Activated CD4-positive, alpha-beta T cell treated with anti-CD3 and anti-CD28 coated beads for 1 hour (primary cell): Measurements from ENCODE around the gene RAB33B.
"Not testable (repeated sequence)": the region's sequence is repeated elsewhere in the genome, so short reads cannot be mapped to it uniquely, and the experiment has no call there.

Experiments used
- DNase-seq: peaks from one replicate; pipeline ENCODE4 v3.0.0-alpha.2; 2020

RAB33B gene

GRCh38 chr4:139465922-139466321 lies 12.0 kb downstream of the RAB33B start:
- DNase-seq, result no peak

- not testable (repeated sequence) for DNase-seq
These were observed 14.8 kb downstream of the RAB33B start for GRCh38 chr4:139468756-139469155.

DNA sequence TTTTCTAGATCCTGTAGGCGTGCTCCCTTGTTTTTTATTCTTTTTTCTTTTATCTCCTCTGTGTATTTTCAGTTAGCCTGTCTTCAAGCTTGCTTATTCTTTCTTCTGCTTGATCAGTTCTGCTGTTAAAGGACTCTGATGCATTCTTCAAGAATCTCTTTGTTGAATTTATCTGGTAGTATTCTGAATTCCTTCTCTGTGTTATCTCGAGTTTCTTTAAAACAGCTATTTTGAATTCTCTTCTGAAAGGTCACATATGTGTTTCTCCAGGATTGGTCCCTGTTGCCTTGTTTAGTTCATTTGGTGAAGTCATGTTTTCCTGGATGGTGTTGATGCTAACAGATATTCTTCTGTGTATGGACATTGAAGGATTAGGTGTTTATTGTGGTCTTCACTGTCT lies 15.3 kb downstream of the RAB33B start:
- DNase-seq, result no peak

DNA sequence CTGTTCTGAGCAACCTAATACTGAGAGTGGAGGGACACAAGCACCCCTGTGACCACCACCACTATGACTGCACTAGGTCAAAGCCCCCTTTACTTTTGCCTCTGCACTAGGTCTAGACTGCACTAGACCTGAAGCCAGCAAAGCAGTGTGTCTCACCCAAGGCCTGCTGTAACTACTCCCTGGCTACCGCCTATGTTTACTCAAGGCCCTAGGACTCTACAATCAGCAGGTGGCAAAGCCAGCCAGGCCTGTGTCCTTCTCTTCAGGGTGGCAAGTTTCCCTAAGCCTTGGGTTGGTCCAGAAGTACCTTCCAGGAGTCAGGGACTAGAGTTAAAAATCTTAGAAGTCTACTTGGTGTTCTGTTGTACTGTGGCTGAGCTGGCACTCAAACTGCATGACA lies 15.9 kb downstream of the RAB33B start:
- DNase-seq, result no peak

- no peak for DNase-seq
These were observed 16.4 kb downstream of the RAB33B start for GRCh38 chr4:139470295-139470694.

GRCh38 chr4:139470997-139471665 lies 17.2 kb downstream of the RAB33B start:
- DNase-seq, result no peak

- DNase-seq, result no peak
These were observed 18.9 kb downstream of the RAB33B start for GRCh38 chr4:139472852-139473251.

- DNase-seq, result no peak
These were observed 22.4 kb downstream of the RAB33B start for GRCh38 chr4:139476363-139476762.

DNA sequence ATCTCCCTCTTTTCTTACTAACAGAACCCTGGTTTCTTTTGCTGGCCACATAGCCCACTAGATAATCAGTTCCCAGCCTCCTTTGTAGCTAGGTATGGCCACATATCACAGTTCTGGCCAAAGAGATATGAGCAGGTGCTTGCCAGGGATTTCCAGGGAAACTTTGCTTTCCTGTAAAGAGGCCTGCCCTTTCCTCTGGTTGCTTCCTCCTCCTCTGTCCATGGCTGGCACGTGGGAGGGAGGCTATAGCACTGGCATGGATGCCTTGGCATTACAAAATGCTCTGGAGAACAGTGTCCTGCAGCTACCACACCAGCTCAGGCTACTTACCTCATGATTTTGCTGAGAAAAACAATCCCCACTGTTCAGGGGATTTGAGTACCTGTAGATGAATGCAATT lies 27.5 kb downstream of the RAB33B start:
- no peak for DNase-seq

DNA sequence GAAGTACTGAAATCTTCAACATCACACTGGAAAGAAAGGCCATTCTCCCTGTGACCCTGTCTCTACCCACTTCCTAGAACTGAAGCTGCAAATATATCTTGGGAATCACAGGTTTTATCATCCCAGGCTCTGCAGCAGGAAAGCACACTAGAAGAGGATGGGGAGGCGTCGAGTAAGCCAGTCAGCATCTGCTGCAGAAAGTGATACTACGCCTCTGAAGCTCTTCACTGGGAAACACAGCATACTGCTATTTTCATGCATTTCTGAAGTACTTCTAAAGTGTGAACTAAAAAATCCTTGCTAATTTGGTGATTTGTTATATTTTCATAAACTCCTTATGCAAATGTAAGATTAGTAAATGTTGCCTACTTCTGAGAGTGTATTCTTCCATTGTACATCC lies 29.1 kb downstream of the RAB33B start:
- DNase-seq, result no peak

GRCh38 chr4:139484783-139485311 lies 30.9 kb downstream of the RAB33B start:
- DNase-seq, result no peak

- DNase-seq, result no peak
These were observed 34.5 kb downstream of the RAB33B start for GRCh38 chr4:139488442-139488841.

- DNase-seq, result no peak
These were observed 35.7 kb downstream of the RAB33B start for GRCh38 chr4:139489638-139490037.

DNA sequence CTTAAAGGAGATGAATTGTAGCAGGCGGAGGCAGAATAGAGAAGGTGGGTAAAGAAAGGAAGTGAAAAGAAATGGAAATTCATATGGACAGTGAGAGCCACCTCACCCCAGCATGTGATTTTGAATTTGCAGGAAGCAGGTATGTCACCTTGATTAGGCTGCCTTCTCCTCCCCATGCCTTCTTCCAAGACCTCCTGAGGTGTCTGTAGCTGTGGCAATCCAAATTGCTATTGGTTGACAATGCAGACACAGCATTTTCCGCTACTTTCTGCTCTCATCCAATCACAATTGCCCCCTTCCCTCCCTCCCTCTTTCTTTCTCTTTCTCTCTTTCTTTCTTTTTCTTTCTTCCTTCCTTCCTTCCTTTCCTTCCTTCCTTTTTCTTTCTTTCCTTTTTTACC lies 38.5 kb downstream of the RAB33B start:
- DNase-seq, result no peak

- DNase-seq, result no peak
These were observed 39.3 kb downstream of the RAB33B start for GRCh38 chr4:139493176-139493575.

DNA sequence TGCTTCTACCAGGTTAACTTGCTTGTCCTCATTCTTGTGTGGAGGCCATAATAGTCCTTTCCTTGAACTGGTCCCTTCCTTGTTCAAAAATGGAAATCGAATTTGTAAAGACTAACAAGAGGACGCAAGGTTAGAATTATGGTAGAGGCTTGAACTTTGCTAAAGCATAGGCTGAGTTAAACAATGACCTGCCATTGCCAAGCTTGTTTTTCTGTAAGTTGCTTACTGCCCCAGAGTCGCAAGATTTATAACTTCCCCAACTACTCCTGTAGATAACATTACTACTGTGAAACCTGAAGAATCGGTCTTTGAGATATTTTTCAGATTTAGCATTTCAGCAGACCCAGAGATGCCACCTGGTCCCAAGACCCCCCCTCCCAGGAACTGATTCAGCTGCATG lies 45.3 kb downstream of the RAB33B start:
- no peak for DNase-seq

GRCh38 chr4:139501117-139501516 lies 47.2 kb downstream of the RAB33B start:
- DNase-seq, result no peak

GRCh38 chr4:139501527-139501926 lies 47.6 kb downstream of the RAB33B start:
- no peak for DNase-seq

- DNase-seq, result no peak
These were observed 48.3 kb downstream of the RAB33B start for GRCh38 chr4:139501927-139502899.

GRCh38 chr4:139503622-139504166 lies 49.8 kb downstream of the RAB33B start:
- DNase-seq, result no peak

DNA sequence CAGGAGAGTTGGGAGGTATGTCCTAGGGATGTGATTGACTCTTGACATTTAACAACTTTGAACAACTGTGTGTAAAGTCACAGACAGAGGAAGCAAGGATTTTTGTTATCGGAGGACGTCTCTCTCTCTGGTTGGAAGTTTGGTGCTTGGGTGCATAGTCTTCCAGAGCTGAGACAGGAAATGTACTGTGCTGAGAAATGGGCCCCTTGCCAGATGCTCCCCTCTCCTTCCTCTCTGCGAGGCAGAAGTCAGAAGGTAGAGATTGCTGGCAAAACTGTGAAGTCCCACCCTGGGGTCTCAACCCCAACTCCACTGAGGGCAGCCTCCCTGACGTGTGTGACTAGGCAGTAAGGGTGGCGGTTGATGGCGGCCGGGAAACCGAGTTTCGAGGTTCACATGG lies 52.9 kb downstream of the RAB33B start:
- DNase-seq, result no peak

DNA sequence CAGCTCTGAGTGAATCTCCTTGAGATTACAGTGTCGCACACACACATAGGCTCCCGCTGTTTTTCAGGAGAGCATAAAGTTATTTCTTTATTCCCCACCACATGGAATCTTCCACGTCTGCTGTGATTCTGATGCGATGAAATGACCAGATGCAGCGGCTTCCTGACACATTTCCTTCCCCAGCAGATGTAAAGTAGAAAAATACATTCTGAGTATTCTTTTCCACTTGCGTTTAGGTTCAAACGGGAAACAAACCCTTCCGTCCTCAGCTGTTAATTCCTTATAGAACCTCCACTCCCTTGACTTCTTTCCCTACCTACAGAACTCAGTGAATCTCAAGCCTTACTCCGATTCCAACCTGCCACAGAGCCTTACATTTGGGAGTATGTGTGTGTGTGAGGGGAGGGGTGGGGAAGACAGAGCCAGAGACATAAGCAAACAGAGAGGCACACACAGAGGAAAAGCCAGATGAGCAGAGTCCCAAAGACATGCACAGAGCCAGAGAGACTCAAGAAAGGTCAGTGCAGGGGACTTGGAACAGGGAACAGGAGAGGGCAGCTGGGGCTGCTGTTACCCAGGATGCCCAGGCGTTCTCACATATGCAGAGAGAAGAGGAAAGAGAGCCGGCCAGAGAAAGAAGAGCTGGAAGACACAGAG lies 54.8 kb downstream of the RAB33B start:
- no peak for DNase-seq
